Stimulated activated naive CD8-positive, alpha-beta T cell treated with anti-CD3 and anti-CD28 coated beads, Interleukin-15, amount 100 ng/mL, for 72 hours (primary cell): ENCODE results near the gene GAPT.

Experiments
- ATAC-seq: fragments of 150-1000 bp; cut with Tn5 transposase; 2 replicates; pipeline ENCODE4 v1.10.0; 2021; ENCODE audit warnings: mild to moderate bottlenecking, moderate library complexity
- DNase-seq, 2 donors: peaks; one replicate each; pipeline ENCODE4 v3.0.0; 2021 to 2022
- H3K27ac Mint-ChIP-seq, 2 donors: one replicate each; pipeline ENCODE4 v1.8.0; 2022; ENCODE audit warnings: mild to moderate bottlenecking in 2 of 2, mixed read lengths in 2 of 2, moderate library complexity in 2 of 2
- H3K27me3 Mint-ChIP-seq: one replicate; pipeline ENCODE4 v1.8.0; 2022; ENCODE audit warnings: mixed read lengths
- H3K4me1 Mint-ChIP-seq: one replicate; pipeline ENCODE4 v1.8.0; 2022; ENCODE audit warnings: mild to moderate bottlenecking, mixed read lengths
- H3K4me3 Mint-ChIP-seq, 2 donors: one replicate each; pipeline ENCODE4 v1.8.0; 2022; ENCODE audit warnings: mild to moderate bottlenecking in 2 of 2, mixed read lengths in 2 of 2, moderate library complexity in 1 of 2
- H3K9me3 Mint-ChIP-seq, 2 donors: one replicate each; pipeline ENCODE4 v1.8.0; 2022; ENCODE audit warnings: mixed read lengths in 2 of 2

The GAPT gene

DNA sequence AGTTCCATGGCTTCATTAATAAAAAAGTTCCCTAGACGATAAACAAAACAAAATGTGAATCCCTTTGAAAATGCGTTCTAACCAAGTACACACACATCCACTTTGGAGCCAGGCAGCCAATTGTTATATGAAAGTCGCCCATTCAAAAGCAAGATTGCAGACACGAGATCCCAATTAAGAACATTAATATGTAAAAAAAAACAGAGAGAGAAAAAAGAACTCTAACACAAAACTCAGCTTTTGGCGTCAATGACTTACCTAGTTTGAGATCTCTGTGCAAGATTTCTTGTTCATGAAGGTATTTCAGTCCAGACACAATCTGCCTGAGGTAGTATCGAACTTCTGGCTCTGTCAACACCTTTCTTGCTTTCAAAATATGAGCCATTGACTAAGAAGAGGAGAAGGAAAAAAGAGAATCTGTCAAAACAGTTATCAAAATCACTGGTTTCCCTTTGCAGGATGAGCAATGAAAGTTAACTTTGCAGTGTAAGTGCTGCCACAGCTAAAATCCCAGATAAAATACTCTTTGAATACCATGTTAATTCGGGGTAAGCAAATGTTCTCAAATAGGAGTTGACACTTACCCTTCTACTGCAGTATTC, 33.0 kb upstream of the GAPT start:
- Mint-ChIP-seq H3K27me3 (peaks cover 19% of the 10 kb centered on the region), H3K27ac (no peak overlapping the region), H3K9me3 (no peaks in the 10 kb centered on the region), H3K4me1 (peaks cover 17% of the 10 kb centered on the region), H3K4me3 (no peak overlapping the region)
- DNase-seq (no peak), ATAC-seq (no peak)

- Mint-ChIP-seq H3K27me3 (peaks cover 19% of the 10 kb centered on the region), H3K27ac (peak overlapping the region in 1 of 2 donors; percentile 48), H3K9me3 (no peaks in the 10 kb centered on the region), H3K4me1 (peaks cover 17% of the 10 kb centered on the region), H3K4me3 (peak overlapping the region; percentile 73 to 82)
- DNase-seq (no peak), ATAC-seq (no peak)
Measured at GRCh38 chr5:58458743-58459145, 32.5 kb upstream of the GAPT start.

DNA sequence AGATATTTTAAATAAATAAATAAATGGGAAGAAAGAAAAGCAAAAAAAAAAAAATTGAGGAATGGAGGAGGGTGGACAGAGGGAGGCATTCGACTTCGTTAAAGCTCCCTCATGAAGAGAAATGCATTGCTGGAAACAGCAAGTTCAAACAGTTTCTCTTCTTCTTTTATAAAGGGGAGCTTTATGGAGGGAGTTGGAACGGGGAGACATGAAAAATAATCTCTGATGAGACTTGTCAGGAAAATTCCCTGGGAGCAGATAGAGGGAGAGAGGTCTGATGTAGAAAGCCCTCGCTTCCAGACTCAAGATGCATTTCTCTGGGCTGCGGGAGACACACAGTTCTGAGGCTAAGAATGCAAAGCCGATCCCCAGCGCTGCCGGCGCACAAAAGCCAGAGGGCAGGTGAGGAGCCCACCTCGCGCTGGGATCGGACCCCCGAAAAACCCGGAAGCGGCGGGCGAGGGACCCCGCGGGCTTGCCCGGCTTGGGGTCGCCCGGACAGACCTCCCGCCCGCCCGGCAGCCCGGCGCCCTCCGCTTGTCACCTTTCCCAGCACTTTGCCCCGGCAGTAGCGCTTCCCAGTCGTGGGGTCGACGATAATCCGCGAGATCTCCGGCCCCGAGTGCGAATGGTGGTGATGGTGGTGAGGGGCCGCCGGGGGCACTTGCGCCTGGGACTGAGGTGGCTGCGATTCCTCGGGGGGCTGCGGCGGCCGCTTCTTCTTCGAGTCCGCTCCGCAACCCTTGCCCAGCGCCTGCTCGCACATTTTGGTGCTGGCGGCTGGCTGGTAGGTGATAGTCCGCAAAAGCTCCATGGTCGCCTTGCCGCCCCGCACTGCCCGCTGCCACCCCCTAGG, 31.9 kb upstream of the GAPT start:
- no peak for DNase-seq
- Mint-ChIP-seq H3K4me3 (peak overlapping the region; percentile 73 to 82), H3K4me1 (peaks cover 17% of the 10 kb centered on the region), H3K27me3 (peaks cover 19% of the 10 kb centered on the region), H3K9me3 (no peaks in the 10 kb centered on the region), H3K27ac (peak overlapping the region; percentile 57 to 63)
- ATAC-seq = no peak

DNA sequence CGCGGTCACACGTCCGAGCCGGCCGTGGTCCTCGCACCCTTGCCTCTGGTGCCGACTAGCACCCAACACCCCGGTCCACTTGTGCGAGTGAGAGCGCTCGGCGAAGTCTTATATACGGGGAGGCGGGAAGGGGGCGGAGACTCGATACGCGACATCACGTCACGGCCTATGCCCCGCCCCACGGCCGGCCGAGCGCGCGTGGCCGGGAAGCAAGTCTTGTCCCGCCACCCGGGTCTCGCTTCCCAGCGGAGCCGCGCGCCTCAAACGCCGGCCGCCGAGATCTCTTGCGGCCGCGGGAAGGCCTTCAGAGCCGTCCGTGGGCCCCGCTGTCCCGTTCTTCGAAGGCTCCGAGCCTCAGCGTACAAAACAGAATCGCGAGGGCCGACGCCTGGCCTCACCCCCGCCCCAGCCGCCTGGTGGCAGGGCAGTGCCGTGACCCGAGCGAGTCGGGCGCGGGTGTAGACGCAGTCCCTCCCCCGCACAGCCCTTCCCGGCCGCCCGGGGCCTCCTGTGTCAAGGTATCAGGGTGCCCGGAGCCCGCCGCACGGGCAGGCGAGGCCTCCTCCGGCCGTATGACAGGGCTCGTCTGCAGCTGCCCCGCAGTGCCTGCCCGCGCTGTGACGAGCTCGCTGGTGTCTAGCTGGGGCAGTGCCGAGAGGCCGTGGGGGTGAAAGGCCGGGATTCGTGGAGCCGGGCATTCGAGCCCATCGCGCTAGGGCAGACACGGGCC, 31.1 kb upstream of the GAPT start, which contains the start of gene PLK2:
TSS of gene PLK2 (minus strand) at position 85 of the 730 bp plus-strand sequence. CDS start 127 bp downstream, outside the sequence.
- Mint-ChIP-seq H3K4me3 (peak within 1 kb of the TSS; percentile 73 to 82), H3K27ac (peak within 1 kb of the TSS; percentile 63 to 84), H3K9me3 (no peaks in the 10 kb centered on the region)

DNA sequence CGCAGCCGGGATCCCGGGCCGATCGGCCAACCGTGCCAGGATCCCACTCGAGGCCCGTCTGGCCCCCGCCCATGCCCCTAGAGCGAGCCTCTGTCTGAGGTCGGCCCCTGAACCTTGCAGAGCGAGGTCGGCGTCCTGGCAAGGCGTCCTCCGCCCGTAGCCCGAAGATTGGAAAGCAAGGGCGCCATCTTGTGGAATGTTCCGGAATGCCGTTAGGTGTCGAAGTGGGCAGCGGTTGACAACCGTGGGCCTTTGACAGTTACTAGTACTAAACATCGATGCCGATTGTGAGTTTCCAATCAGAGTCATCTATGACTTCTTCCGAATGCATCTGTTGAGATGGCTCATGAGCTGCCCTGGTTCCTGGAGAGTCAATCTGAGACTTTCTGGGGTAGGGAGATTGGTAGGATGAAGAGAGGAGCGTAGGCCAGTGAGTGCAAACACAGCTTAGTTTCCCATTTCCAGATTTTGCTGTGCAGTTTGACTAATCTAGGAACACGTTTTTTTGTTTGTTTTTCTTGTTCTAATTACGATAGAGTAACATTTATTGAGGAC, 30.4 kb upstream of the GAPT start:
- Mint-ChIP-seq H3K27ac (peak overlapping the region in 1 of 2 donors; percentile 84), H3K27me3 (peaks cover 19% of the 10 kb centered on the region), H3K9me3 (no peaks in the 10 kb centered on the region), H3K4me3 (peak overlapping the region; percentile 73 to 82), H3K4me1 (peaks cover 17% of the 10 kb centered on the region)
- peak; percentile 90 to 91 for DNase-seq
- peak; percentile 84 for ATAC-seq

More for the DNA sequence above, 31.1 kb upstream of the GAPT start, which contains the start of gene PLK2:
- Mint-ChIP-seq H3K4me1 (peaks cover 17% of the 10 kb centered on the region), H3K27me3 (peaks cover 19% of the 10 kb centered on the region)
- DNase-seq (peak; percentile 85 to 88), ATAC-seq (peak; percentile 86)

GRCh38 chr5:58462154-58462553, 29.1 kb upstream of the GAPT start:
- peaks cover 25% of the 10 kb centered on the region for H3K4me1 Mint-ChIP-seq
- H3K27ac Mint-ChIP-seq = no peak overlapping the region
- no peaks in the 10 kb centered on the region for H3K9me3 Mint-ChIP-seq
- DNase-seq = no peak
- peaks cover 19% of the 10 kb centered on the region for H3K27me3 Mint-ChIP-seq
- no peak for ATAC-seq
- H3K4me3 Mint-ChIP-seq = no peak overlapping the region

DNA sequence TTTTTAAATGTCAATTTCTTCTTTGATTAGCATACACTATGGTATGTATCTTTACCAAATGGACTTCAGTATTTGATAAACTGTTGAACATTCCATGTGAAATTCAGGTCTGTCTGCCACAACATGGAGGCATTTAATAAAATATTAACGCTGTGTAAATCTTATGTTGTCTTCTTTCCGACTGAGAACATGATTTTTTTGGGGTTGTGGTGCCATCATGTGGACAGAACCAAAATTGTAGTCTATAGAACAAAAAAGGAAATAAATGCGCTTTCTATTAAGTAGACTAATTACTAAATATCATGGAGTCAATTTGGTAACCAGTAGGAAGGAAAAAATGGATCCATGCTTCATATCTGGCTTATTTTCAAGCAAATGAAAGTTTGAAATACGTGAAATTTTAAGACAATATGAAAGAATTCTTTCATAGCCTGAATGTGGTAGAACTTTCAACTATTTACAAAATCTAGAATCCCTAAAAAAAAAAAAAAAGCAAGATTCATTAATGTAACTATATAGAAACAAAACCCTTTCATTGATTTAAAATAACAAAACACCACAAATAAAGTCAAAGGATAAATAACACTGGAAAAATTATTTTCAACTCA, 28.5 kb upstream of the GAPT start:
- no peak overlapping the region for H3K27ac Mint-ChIP-seq
- ATAC-seq = no peak

GRCh38 chr5:58466939-58467338, 24.3 kb upstream of the GAPT start:
- H3K4me3 Mint-ChIP-seq = no peak overlapping the region
- peak overlapping the region; percentile 10 to 48 for H3K27ac Mint-ChIP-seq
- H3K4me1 Mint-ChIP-seq = peaks cover 11% of the 10 kb centered on the region
- ATAC-seq (peak; percentile 93), DNase-seq (peak; percentile 7 to 28)
- no peaks in the 10 kb centered on the region for H3K27me3 Mint-ChIP-seq
- H3K9me3 Mint-ChIP-seq = no peaks in the 10 kb centered on the region

More for the DNA sequence above, 28.5 kb upstream of the GAPT start:
- peaks cover 19% of the 10 kb centered on the region for H3K27me3 Mint-ChIP-seq
- H3K4me3 Mint-ChIP-seq = no peak overlapping the region
- peak; percentile 29 to 35 for DNase-seq
- no peaks in the 10 kb centered on the region for H3K9me3 Mint-ChIP-seq
- H3K4me1 Mint-ChIP-seq = peaks cover 27% of the 10 kb centered on the region

- Mint-ChIP-seq H3K4me3 (no peak overlapping the region), H3K4me1 (peaks cover 11% of the 10 kb centered on the region), H3K9me3 (peaks cover 0 to 10% of the 10 kb centered on the region in 2 donors), H3K27ac (no peak overlapping the region), H3K27me3 (no peaks in the 10 kb centered on the region)
- ATAC-seq (no peak), DNase-seq (no peak)
Measured at GRCh38 chr5:58469896-58470295, 21.3 kb upstream of the GAPT start.

GRCh38 chr5:58475404-58475803, 15.8 kb upstream of the GAPT start:
- H3K27me3 Mint-ChIP-seq = no peaks in the 10 kb centered on the region
- H3K4me1 Mint-ChIP-seq = no peaks in the 10 kb centered on the region
- H3K27ac Mint-ChIP-seq = no peak overlapping the region
- DNase-seq = no peak
- H3K9me3 Mint-ChIP-seq = peaks cover 6 to 11% of the 10 kb centered on the region in 2 donors
- H3K4me3 Mint-ChIP-seq = no peak overlapping the region
- no peak for ATAC-seq

- no peak overlapping the region for H3K4me3 Mint-ChIP-seq
- H3K9me3 Mint-ChIP-seq = peaks cover 6 to 11% of the 10 kb centered on the region in 2 donors
- H3K27ac Mint-ChIP-seq = no peak overlapping the region
- ATAC-seq = no peak
- H3K27me3 Mint-ChIP-seq = no peaks in the 10 kb centered on the region
- no peaks in the 10 kb centered on the region for H3K4me1 Mint-ChIP-seq
- no peak for DNase-seq
Measured at GRCh38 chr5:58477760-58478376, 13.4 kb upstream of the GAPT start.

- H3K27me3 Mint-ChIP-seq = no peaks in the 10 kb centered on the region
- H3K4me1 Mint-ChIP-seq = no peaks in the 10 kb centered on the region
- no peak for DNase-seq
- peak; percentile 28 for ATAC-seq
- H3K27ac Mint-ChIP-seq = no peak overlapping the region
- no peak overlapping the region for H3K4me3 Mint-ChIP-seq
- peaks cover 0 to under 1% of the 10 kb centered on the region in 2 donors for H3K9me3 Mint-ChIP-seq
Measured at GRCh38 chr5:58481066-58481676, 10.1 kb upstream of the GAPT start.

GRCh38 chr5:58481828-58482227, 9.4 kb upstream of the GAPT start:
- no peaks in the 10 kb centered on the region for H3K9me3 Mint-ChIP-seq
- H3K27me3 Mint-ChIP-seq = no peaks in the 10 kb centered on the region
- ATAC-seq = no peak
- no peak overlapping the region for H3K27ac Mint-ChIP-seq
- no peaks in the 10 kb centered on the region for H3K4me1 Mint-ChIP-seq
- no peak overlapping the region for H3K4me3 Mint-ChIP-seq
- no peak for DNase-seq

- H3K9me3 Mint-ChIP-seq = no peaks in the 10 kb centered on the region
- no peaks in the 10 kb centered on the region for H3K4me1 Mint-ChIP-seq
- no peak overlapping the region for H3K4me3 Mint-ChIP-seq
- ATAC-seq = peak; percentile 43
- DNase-seq = no peak
- no peak overlapping the region for H3K27ac Mint-ChIP-seq
- no peaks in the 10 kb centered on the region for H3K27me3 Mint-ChIP-seq
Measured at GRCh38 chr5:58482536-58482935, 8.7 kb upstream of the GAPT start.
